Immature natural killer cell (primary cell): ENCODE results near the gene INPP1. TPM values are rescaled to one million over a fixed set of nuclear protein-coding genes. Genes with fewer than 3 reads are reported as not detected.
"Not testable (repeated sequence)": the region's sequence is repeated elsewhere in the genome, so short reads cannot be mapped to it uniquely, and the experiment has no call there.

Source experiments
- DNase-seq, 3 donors: peaks; one replicate each; pipeline ENCODE4 v3.0.0; 2022; ENCODE audit warnings: mixed read lengths in 1 of 3
- H3K27ac Mint-ChIP-seq, 6 donors: one replicate each; pipeline ENCODE4 v1.8.0; 2020; ENCODE audit warnings: mixed read lengths in 6 of 6, mild to moderate bottlenecking in 5 of 6, inconsistent platforms in 4 of 6, moderate library complexity in 3 of 6
- H3K27me3 Mint-ChIP-seq, 3 donors: one replicate each; pipeline ENCODE4 v1.8.0; 2020 to 2021; ENCODE audit warnings: low read depth in 3 of 3, mild to moderate bottlenecking in 3 of 3, mixed read lengths in 3 of 3, moderate library complexity in 3 of 3, inconsistent platforms in 1 of 3
- H3K36me3 Mint-ChIP-seq, 3 donors: one replicate each; pipeline ENCODE4 v1.8.0; 2020; ENCODE audit warnings: mixed read lengths in 3 of 3, inconsistent platforms in 2 of 3, mild to moderate bottlenecking in 2 of 3
- H3K4me1 Mint-ChIP-seq, 2 donors: one replicate each; pipeline ENCODE4 v1.8.0; 2020; ENCODE audit warnings: inconsistent platforms in 2 of 2, mild to moderate bottlenecking in 2 of 2, mixed read lengths in 2 of 2, moderate library complexity in 1 of 2
- H3K4me3 Mint-ChIP-seq, 5 donors: one replicate each; pipeline ENCODE4 v1.8.0; 2020; ENCODE audit warnings: mild to moderate bottlenecking in 5 of 5, mixed read lengths in 5 of 5, inconsistent platforms in 3 of 5, moderate library complexity in 3 of 5
- H3K9me3 Mint-ChIP-seq, 6 donors: one replicate each; pipeline ENCODE4 v1.8.0; 2020; ENCODE audit warnings: mild to moderate bottlenecking in 6 of 6, mixed read lengths in 6 of 6, inconsistent platforms in 4 of 6, moderate library complexity in 3 of 6
- polyA plus RNA-seq, 3 donors: library from polyadenylated mRNA; unstranded; fragments of 300-500 nt; fragmentation: Illumina TruSeq; gene quantifications; one replicate each; pipeline ENCODE4 v1.2.3, GENCODE V29; 2021

INPP1 gene
- polyA plus RNA-seq, 3 donors from 2014 or later, result 7.6 to 19.3 (median 13.4) TPM

GRCh38 chr2:190358655-190359448 is 15.5 kb downstream of the INPP1 start:
- H3K4me3 Mint-ChIP-seq, result peak overlapping the region; percentile 38 to 97 (median 96)

GRCh38 chr2:190360561-190360960 is 17.2 kb downstream of the INPP1 start:
- Mint-ChIP-seq H3K36me3 (peaks cover 6 to 11% (median 8%) of the 10 kb centered on the region in 3 donors), H3K4me3 (peak overlapping the region; percentile 88 to 97 (median 96)), H3K4me1 (peaks cover 25 to 33% of the 10 kb centered on the region in 2 donors), H3K9me3 (no peaks in the 10 kb centered on the region), H3K27ac (peak overlapping the region; percentile 13 to 96 (median 94)), H3K27me3 (peaks cover 0 to 4% (median 2%) of the 10 kb centered on the region in 3 donors)
- DNase-seq, result no peak

More at GRCh38 chr2:190358655-190359448, 15.5 kb downstream of the INPP1 start:
- not testable (repeated sequence) for H3K36me3 Mint-ChIP-seq, H3K9me3 Mint-ChIP-seq, H3K27me3 Mint-ChIP-seq, DNase-seq
- H3K27ac Mint-ChIP-seq, result peak overlapping the region; percentile 91 to 96 (median 95)
- peaks cover 26 to 38% of the 10 kb centered on the region in 2 donors for H3K4me1 Mint-ChIP-seq

DNA sequence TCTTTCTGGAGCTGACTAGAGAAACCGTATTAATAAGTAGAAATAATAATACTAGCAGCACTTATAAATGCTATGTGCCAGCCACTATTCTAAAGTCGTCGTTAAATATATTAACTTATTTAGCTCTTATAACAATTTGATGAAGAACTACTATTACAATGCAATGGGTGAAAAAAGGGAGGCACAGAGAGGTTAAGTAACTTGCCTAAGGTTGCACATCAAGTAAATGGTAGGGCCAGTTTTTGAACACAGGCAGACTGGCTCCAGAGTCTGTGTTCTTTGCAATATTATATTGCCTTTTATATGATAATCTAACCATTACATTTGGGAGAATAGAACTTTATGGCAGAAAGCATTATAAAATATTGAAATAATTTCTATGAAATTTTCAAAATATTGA is 17.6 kb downstream of the INPP1 start:
- H3K27me3 Mint-ChIP-seq, result peaks cover 0 to 4% (median 2%) of the 10 kb centered on the region in 3 donors
- DNase-seq, result no peak
- H3K4me3 Mint-ChIP-seq, result peak overlapping the region in 4 of 5 donors; percentile 88 to 97 (median 94)
- H3K4me1 Mint-ChIP-seq, result peaks cover 25 to 33% of the 10 kb centered on the region in 2 donors
- H3K9me3 Mint-ChIP-seq, result no peaks in the 10 kb centered on the region
- H3K36me3 Mint-ChIP-seq, result peaks cover 6 to 11% (median 8%) of the 10 kb centered on the region in 3 donors
- peak overlapping the region in 1 of 6 donors; percentile 91 for H3K27ac Mint-ChIP-seq

- no peak for DNase-seq
- Mint-ChIP-seq H3K4me3 (no peak overlapping the region), H3K9me3 (no peaks in the 10 kb centered on the region), H3K36me3 (peaks cover 6 to 11% (median 8%) of the 10 kb centered on the region in 3 donors), H3K4me1 (peaks cover 25 to 33% of the 10 kb centered on the region in 2 donors), H3K27ac (no peak overlapping the region), H3K27me3 (peaks cover 0 to 4% (median 2%) of the 10 kb centered on the region in 3 donors)
Observed at GRCh38 chr2:190361572-190361971, 18.2 kb downstream of the INPP1 start.

GRCh38 chr2:190362894-190363293 is 19.5 kb downstream of the INPP1 start:
- no peak overlapping the region for H3K4me3 Mint-ChIP-seq
- peaks cover 25 to 33% of the 10 kb centered on the region in 2 donors for H3K4me1 Mint-ChIP-seq
- DNase-seq, result no peak

GRCh38 chr2:190365499-190366204 is 22.3 kb downstream of the INPP1 start:
- Mint-ChIP-seq H3K9me3 (no peaks in the 10 kb centered on the region), H3K36me3 (peaks cover 20 to 23% (median 23%) of the 10 kb centered on the region in 3 donors), H3K4me3 (no peak overlapping the region), H3K27ac (no peak overlapping the region), H3K27me3 (no peaks in the 10 kb centered on the region), H3K4me1 (peaks cover 6 to 18% of the 10 kb centered on the region in 2 donors)
- no peak for DNase-seq

More at GRCh38 chr2:190362894-190363293, 19.5 kb downstream of the INPP1 start:
- Mint-ChIP-seq H3K36me3 (peaks cover 9 to 16% (median 12%) of the 10 kb centered on the region in 3 donors), H3K27ac (no peak overlapping the region), H3K9me3 (no peaks in the 10 kb centered on the region), H3K27me3 (peaks cover 0 to 4% (median 2%) of the 10 kb centered on the region in 3 donors)

GRCh38 chr2:190366248-190366753 is 22.9 kb downstream of the INPP1 start:
- DNase-seq, result no peak
- Mint-ChIP-seq H3K9me3 (no peaks in the 10 kb centered on the region), H3K4me3 (no peak overlapping the region), H3K36me3 (peaks cover 20 to 23% (median 23%) of the 10 kb centered on the region in 3 donors), H3K27me3 (no peaks in the 10 kb centered on the region), H3K4me1 (peaks cover 5 to 11% of the 10 kb centered on the region in 2 donors), H3K27ac (no peak overlapping the region)

- Mint-ChIP-seq H3K4me1 (peaks cover 1 to 4% of the 10 kb centered on the region in 2 donors), H3K36me3 (peaks cover 20 to 23% (median 20%) of the 10 kb centered on the region in 3 donors), H3K27me3 (no peaks in the 10 kb centered on the region), H3K27ac (no peak overlapping the region), H3K9me3 (no peaks in the 10 kb centered on the region), H3K4me3 (no peak overlapping the region)
- no peak for DNase-seq
Observed at GRCh38 chr2:190367091-190367490, 23.7 kb downstream of the INPP1 start.

DNA sequence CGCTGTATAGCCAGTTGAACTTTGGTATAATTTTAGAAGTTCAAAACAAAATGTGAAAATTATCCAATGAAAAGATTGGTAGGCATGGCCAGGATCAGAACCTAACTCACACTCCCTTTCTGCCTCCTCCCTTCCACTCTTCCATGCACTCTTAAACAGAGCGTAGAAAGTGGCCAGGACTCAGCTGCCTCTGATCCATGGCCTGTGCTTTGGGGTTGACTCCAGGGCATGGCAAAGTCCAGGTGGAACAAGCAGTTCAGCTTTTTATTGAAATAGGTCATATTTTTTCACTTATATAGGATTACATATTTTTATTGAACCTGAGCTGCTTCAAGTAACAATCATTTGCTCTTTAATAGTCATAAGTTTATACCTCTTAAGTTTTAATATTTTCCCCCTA is 26.2 kb downstream of the INPP1 start:
- no peak overlapping the region for H3K4me3 Mint-ChIP-seq
- no peaks in the 10 kb centered on the region for H3K9me3 Mint-ChIP-seq
- no peak overlapping the region for H3K27ac Mint-ChIP-seq
- H3K36me3 Mint-ChIP-seq, result peaks cover 12 to 17% (median 14%) of the 10 kb centered on the region in 3 donors
- H3K4me1 Mint-ChIP-seq, result no peaks in the 10 kb centered on the region
- H3K27me3 Mint-ChIP-seq, result no peaks in the 10 kb centered on the region
- DNase-seq, result no peak

DNA sequence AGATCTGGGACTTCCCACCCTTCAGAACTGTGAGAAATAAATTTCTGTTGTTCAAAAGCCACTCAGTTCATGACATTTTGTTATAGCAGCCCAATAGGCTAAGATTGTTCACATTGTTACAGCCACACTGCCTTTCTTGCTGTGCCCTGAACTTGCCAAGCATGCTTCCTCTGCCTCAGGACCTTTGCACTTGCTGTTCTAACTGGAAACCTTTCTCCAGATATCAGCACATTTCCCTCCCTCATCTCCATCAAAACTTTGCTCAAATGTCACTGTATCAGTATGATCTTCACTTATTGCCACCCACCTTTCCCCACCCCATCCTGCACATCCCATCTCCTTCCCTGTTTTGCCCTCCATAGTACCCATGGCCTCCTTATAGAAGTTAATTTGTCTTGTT is 32.7 kb downstream of the INPP1 start:
- no peak overlapping the region for H3K27ac Mint-ChIP-seq
- no peaks in the 10 kb centered on the region for H3K36me3 Mint-ChIP-seq
- H3K9me3 Mint-ChIP-seq, result no peaks in the 10 kb centered on the region
- H3K4me3 Mint-ChIP-seq, result no peak overlapping the region
- no peaks in the 10 kb centered on the region for H3K4me1 Mint-ChIP-seq
- no peak for DNase-seq
- H3K27me3 Mint-ChIP-seq, result peaks cover 0 to 1% (median 0%) of the 10 kb centered on the region in 3 donors

- H3K36me3 Mint-ChIP-seq, result no peaks in the 10 kb centered on the region
- no peak for DNase-seq
- H3K4me1 Mint-ChIP-seq, result no peaks in the 10 kb centered on the region
- no peaks in the 10 kb centered on the region for H3K9me3 Mint-ChIP-seq
- H3K27ac Mint-ChIP-seq, result no peak overlapping the region
- H3K27me3 Mint-ChIP-seq, result peaks cover 0 to 1% (median 0%) of the 10 kb centered on the region in 3 donors
- H3K4me3 Mint-ChIP-seq, result no peak overlapping the region
Observed at GRCh38 chr2:190376591-190377245, 33.3 kb downstream of the INPP1 start.

GRCh38 chr2:190378880-190379237 is 35.5 kb downstream of the INPP1 start:
- DNase-seq, result no peak
- Mint-ChIP-seq H3K36me3 (no peaks in the 10 kb centered on the region), H3K27ac (no peak overlapping the region), H3K4me3 (no peak overlapping the region), H3K9me3 (no peaks in the 10 kb centered on the region), H3K4me1 (no peaks in the 10 kb centered on the region), H3K27me3 (peaks cover 0 to 1% (median 0%) of the 10 kb centered on the region in 3 donors)

GRCh38 chr2:190379249-190379964 is 36.0 kb downstream of the INPP1 start:
- Mint-ChIP-seq H3K27me3 (peaks cover 0 to 1% (median 0%) of the 10 kb centered on the region in 3 donors), H3K4me3 (no peak overlapping the region), H3K9me3 (no peaks in the 10 kb centered on the region), H3K27ac (no peak overlapping the region), H3K4me1 (no peaks in the 10 kb centered on the region), H3K36me3 (no peaks in the 10 kb centered on the region)
- DNase-seq, result no peak
